ENCODE results near the gene ABCC9.

The ABCC9 gene

DNA sequence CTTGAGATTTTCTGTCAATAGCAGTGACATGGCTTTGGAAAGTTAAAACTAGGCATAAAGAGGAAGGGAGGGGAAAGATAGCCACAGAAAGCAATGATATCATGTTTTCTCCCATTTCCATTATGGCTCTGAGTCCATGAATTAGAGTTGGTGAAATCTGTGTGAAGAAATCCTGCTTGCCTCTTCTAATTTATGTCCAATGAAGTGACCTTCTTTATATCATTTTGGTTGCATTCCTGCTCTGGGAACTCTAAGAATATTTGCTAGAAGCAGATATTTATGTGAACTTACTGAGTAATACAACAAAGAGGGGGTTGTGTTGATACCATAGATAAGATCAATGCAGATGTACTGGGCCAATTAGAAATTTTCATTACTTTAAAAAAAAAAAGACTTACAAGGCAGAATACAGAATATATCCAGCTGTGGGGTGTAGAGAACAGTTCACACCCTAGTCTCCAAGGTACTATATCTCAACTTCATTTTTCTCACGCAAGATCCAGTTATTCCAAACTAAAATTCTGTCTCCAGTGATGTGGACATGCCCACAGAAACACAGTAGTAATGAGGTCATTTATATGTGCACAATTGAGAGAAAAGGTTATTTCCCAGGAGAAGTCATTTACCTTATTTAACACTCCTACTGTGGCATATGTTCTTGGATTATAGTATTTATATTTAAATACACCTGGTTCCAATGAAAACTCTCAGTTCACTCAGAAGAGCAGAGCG, 115.2 kb downstream of the ABCC9 start:
- TF ChIP-seq NFIC (IDR thresholded peaks at IDR 0.05) (no peak), TAF1 (IDR thresholded peaks at IDR 0.05; ENCODE audit: low read depth) (no peak), YY1 (IDR thresholded peaks at IDR 0.05; ENCODE audit: low read depth) (no peak), FOXM1 (IDR thresholded peaks at IDR 0.05; ENCODE audit: borderline replicate concordance, low read depth) (no peak), TCF12 (IDR thresholded peaks at IDR 0.05; ENCODE audit: low read depth) (no peak), TEAD4 (IDR thresholded peaks at IDR 0.05) (no peak), RAD21 (IDR thresholded peaks at IDR 0.05; ENCODE audit: low read depth) (no peak), EGR1 (IDR thresholded peaks at IDR 0.05) (no peak), CEBPB (IDR thresholded peaks at IDR 0.05) (no peak), EP300 (IDR thresholded peaks at IDR 0.05; ENCODE audit: borderline replicate concordance) (no peak), ZBTB7A (IDR thresholded peaks at IDR 0.05; ENCODE audit: low read depth) (no peak), CREB1 (IDR thresholded peaks at IDR 0.05; ENCODE audit: low read depth) (no peak)
- TF ChIP-seq, protein P1, sequence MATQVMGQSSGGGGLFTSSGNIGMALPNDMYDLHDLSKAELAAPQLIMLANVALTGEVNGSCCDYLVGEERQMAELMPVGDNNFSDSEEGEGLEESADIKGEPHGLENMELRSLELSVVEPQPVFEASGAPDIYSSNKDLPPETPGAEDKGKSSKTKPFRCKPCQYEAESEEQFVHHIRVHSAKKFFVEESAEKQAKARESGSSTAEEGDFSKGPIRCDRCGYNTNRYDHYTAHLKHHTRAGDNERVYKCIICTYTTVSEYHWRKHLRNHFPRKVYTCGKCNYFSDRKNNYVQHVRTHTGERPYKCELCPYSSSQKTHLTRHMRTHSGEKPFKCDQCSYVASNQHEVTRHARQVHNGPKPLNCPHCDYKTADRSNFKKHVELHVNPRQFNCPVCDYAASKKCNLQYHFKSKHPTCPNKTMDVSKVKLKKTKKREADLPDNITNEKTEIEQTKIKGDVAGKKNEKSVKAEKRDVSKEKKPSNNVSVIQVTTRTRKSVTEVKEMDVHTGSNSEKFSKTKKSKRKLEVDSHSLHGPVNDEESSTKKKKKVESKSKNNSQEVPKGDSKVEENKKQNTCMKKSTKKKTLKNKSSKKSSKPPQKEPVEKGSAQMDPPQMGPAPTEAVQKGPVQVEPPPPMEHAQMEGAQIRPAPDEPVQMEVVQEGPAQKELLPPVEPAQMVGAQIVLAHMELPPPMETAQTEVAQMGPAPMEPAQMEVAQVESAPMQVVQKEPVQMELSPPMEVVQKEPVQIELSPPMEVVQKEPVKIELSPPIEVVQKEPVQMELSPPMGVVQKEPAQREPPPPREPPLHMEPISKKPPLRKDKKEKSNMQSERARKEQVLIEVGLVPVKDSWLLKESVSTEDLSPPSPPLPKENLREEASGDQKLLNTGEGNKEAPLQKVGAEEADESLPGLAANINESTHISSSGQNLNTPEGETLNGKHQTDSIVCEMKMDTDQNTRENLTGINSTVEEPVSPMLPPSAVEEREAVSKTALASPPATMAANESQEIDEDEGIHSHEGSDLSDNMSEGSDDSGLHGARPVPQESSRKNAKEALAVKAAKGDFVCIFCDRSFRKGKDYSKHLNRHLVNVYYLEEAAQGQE (IDR thresholded peaks at IDR 0.05; ENCODE audit: low read depth), result no peak
- TF ChIP-seq, protein P2, sequence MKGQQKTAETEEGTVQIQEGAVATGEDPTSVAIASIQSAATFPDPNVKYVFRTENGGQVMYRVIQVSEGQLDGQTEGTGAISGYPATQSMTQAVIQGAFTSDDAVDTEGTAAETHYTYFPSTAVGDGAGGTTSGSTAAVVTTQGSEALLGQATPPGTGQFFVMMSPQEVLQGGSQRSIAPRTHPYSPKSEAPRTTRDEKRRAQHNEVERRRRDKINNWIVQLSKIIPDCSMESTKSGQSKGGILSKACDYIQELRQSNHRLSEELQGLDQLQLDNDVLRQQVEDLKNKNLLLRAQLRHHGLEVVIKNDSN (IDR thresholded peaks at IDR 0.05), result no peak
- TF ChIP-seq, protein P3, sequence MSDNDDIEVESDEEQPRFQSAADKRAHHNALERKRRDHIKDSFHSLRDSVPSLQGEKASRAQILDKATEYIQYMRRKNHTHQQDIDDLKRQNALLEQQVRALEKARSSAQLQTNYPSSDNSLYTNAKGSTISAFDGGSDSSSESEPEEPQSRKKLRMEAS (IDR thresholded peaks at IDR 0.05), result no peak

DNA sequence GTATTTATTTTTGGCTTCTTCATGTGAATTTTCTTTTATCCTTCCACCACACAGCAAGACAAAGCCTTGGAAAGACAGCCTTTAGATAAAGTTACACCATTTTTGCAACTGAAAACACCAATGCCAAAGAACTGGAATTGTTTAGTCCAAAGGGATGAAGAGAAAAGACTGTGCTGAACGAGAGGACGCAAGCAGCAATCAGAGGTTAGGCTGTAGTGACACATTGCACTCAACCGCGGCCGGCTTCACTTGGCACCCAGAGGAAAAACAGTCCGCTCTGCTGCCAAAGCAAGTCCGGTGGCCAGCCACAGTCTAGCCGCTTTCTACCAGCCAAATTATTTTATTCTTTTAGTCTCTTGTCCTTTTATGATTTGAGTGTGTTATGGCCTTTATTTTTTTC, 117.6 kb downstream of the ABCC9 start:
- no peak for TF ChIP-seq RAD21 (IDR thresholded peaks at IDR 0.05; ENCODE audit: low read depth)
- no peak for TF ChIP-seq CREB1 (IDR thresholded peaks at IDR 0.05; ENCODE audit: low read depth)
- TF ChIP-seq NFIC (IDR thresholded peaks at IDR 0.05), result no peak
- no peak for TF ChIP-seq YY1 (IDR thresholded peaks at IDR 0.05; ENCODE audit: low read depth)

DNA sequence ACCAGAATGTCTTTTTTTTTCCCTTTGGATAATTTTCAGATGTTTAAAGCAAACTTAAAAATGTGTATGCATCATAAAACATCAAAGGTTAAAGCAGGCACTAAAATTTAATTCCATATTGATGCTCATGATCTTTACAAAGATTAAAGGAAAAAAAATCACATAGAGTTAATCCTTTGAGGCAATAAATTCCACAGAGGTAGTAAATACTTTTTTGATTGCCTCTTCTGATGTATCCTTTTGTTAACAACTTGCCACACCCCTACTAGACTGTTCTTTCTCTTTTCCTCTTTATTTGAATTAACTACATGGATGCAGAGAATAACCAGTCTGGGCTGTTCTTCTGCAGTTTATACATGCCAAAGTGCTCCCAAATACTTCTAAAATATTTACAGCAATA, 121.5 kb downstream of the ABCC9 start:
- TF ChIP-seq, protein P1 (IDR thresholded peaks at IDR 0.05; ENCODE audit: low read depth), result no peak
- TF ChIP-seq, protein P3 (IDR thresholded peaks at IDR 0.05), result no peak
- TF ChIP-seq NFIC (IDR thresholded peaks at IDR 0.05) (no peak), YY1 (IDR thresholded peaks at IDR 0.05; ENCODE audit: low read depth) (no peak), RAD21 (IDR thresholded peaks at IDR 0.05; ENCODE audit: low read depth) (no peak), CREB1 (IDR thresholded peaks at IDR 0.05; ENCODE audit: low read depth) (no peak), EP300 (IDR thresholded peaks at IDR 0.05; ENCODE audit: borderline replicate concordance) (no peak), CEBPB (IDR thresholded peaks at IDR 0.05) (no peak), FOXM1 (IDR thresholded peaks at IDR 0.05; ENCODE audit: borderline replicate concordance, low read depth) (no peak), EGR1 (IDR thresholded peaks at IDR 0.05) (no peak), TCF12 (IDR thresholded peaks at IDR 0.05; ENCODE audit: low read depth) (no peak), ZBTB7A (IDR thresholded peaks at IDR 0.05; ENCODE audit: low read depth) (no peak), TAF1 (IDR thresholded peaks at IDR 0.05; ENCODE audit: low read depth) (no peak), TEAD4 (IDR thresholded peaks at IDR 0.05) (no peak)
- TF ChIP-seq, protein P2 (IDR thresholded peaks at IDR 0.05), result no peak

DNA sequence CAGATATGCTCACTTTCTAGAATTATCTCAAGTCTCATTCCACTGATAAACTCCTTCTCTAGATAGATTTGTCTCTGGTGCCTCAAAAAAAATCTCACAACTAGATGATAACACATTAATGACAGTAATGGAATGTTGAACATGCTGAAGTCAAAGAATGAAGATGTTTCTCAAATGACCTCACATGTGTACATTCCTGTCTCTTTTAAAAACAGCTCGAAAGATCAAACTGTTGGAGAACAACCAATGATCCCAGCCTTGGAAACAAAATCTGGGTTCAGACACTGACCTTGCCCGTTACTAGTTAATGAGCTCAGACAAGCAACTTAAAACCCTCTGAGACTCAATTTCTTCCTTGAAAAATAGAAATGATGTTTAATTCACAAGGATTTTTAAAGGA, 122.0 kb downstream of the ABCC9 start:
- no peak for TF ChIP-seq TEAD4 (IDR thresholded peaks at IDR 0.05)
- TF ChIP-seq, protein P3 (IDR thresholded peaks at IDR 0.05), result no peak
- no peak for TF ChIP-seq CREB1 (IDR thresholded peaks at IDR 0.05; ENCODE audit: low read depth)
- TF ChIP-seq, protein P1 (IDR thresholded peaks at IDR 0.05; ENCODE audit: low read depth), result no peak
- TF ChIP-seq NFIC (IDR thresholded peaks at IDR 0.05), result no peak
- TF ChIP-seq, protein P2 (IDR thresholded peaks at IDR 0.05), result no peak
- no peak for TF ChIP-seq EGR1 (IDR thresholded peaks at IDR 0.05)
- no peak for TF ChIP-seq FOXM1 (IDR thresholded peaks at IDR 0.05; ENCODE audit: borderline replicate concordance, low read depth)
- no peak for TF ChIP-seq EP300 (IDR thresholded peaks at IDR 0.05; ENCODE audit: borderline replicate concordance)
- no peak for TF ChIP-seq ZBTB7A (IDR thresholded peaks at IDR 0.05; ENCODE audit: low read depth)

Data from Ishikawa (cell line).